ENCODE results near the gene RAB39B. TPM values are rescaled to one million over a fixed set of nuclear protein-coding genes. Genes with fewer than 3 reads are reported as not detected.

The RAB39B gene
- total RNA-seq = 0.10 TPM in 1 of 2 replicates, not detected in the other

DNA sequence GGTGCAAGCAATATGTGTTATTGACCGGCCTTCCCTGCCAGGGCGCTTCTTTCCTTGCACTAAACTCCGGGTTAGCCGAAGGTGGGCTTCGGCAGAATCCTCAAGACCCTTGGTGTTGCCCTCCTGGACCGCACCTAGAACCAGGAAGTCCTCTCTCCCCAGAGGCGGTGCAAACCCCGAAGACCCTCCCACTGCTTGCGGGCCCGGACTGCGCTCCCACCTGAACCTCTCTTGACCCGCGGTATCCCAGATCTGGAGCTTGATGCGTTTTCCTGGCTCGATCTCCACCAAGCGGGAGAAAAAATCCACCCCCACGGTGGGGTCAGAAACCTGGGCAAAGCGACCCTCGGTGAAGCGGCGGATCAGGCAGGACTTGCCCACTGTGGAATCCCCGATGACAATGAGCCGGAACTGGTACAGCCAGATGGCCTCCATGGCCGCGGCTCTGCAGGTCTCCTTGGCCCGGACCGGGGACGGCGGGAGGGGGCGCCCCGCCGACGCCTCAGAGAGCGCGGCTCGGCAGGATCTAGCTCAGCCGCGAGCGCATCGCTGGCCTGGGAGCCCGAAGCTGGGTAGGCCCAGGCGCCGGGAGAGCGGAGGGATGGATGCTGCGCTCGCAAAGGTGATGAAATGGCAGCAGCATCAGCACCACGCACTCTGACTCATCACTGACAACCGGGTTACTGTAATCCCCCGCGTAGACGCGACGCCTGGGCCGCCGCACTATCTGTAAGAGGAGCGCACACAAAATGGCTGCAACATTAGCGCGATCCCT, at the start of gene RAB39B:
Gene RAB39B (minus strand): TSS at position 638 of the 775 bp plus-strand sequence. CDS start 203 bp downstream, at position 435.

GRCh38 chrX:155216179-155216939, 47.9 kb downstream of the RAB39B start, which contains the start of gene VBP1:
Gene VBP1 (plus strand): TSS chrX:155216460. CDS start chrX:155216483, 23 bp downstream.

Small RNAs within 50 kb of the gene (small RNA-seq; reads per million reads assigned to genes)
- gene AC234781.4 = not detected

Other genes with a start within 250 kb of the RAB39B start
- 2.3 and 3.1 TPM in 2 replicates for gene F8, start 241.8 kb downstream of the RAB39B start, total RNA-seq
- 54.0 and 64.3 TPM in 2 replicates for gene FUNDC2, start 237.6 kb downstream of the RAB39B start, total RNA-seq
- gene CMC4, start 193.4 kb downstream of the RAB39B start, total RNA-seq = 10.5 and 10.6 TPM in 2 replicates
- gene MTCP1, start 193.4 kb downstream of the RAB39B start, total RNA-seq = 1.4 and 2.9 TPM in 2 replicates
- gene BRCC3, start 193.0 kb downstream of the RAB39B start, total RNA-seq = 13.4 and 16.4 TPM in 2 replicates
- 42.5 and 68.2 TPM in 2 replicates for gene VBP1, start 48.0 kb downstream of the RAB39B start, total RNA-seq
- 10.8 and 16.8 TPM in 2 replicates for gene CLIC2, start 70.1 kb upstream of the RAB39B start, total RNA-seq
- not detected in 2 replicates for gene F8A2, start 117.6 kb upstream of the RAB39B start, total RNA-seq
- 3.0 and 3.9 TPM in 2 replicates for gene F8A3, start 194.1 kb upstream of the RAB39B start, total RNA-seq

Data from vein endothelial cell (primary cell).